Activated naive CD8-positive, alpha-beta T cell treated with anti-CD3 and anti-CD28 coated beads, Interleukin-2, amount 50 U/mL, for 24 hours (primary cell): ENCODE data around the gene C1orf35.
A peak's percentile ranks its signal among the peaks of the same experiment; 100 is the strongest.

Experiments
- ATAC-seq: fragments of 150-1000 bp; cut with Tn5 transposase; one replicate; pipeline ENCODE4 v1.10.0; 2021
- DNase-seq: peaks from one replicate; pipeline ENCODE4 v3.0.0; 2021
- H3K27ac Mint-ChIP-seq: one replicate; pipeline ENCODE4 v1.8.0; 2021; ENCODE audit warnings: mild to moderate bottlenecking, mixed read lengths
- H3K27me3 Mint-ChIP-seq: one replicate; pipeline ENCODE4 v1.8.0; 2021; ENCODE audit warnings: mixed read lengths
- H3K36me3 Mint-ChIP-seq: one replicate; pipeline ENCODE4 v1.8.0; 2021; ENCODE audit warnings: low read depth, mixed read lengths
- H3K4me1 Mint-ChIP-seq: one replicate; pipeline ENCODE4 v1.8.0; 2021; ENCODE audit warnings: mixed read lengths
- H3K4me3 Mint-ChIP-seq: one replicate; pipeline ENCODE4 v1.8.0; 2021; ENCODE audit warnings: mild to moderate bottlenecking, moderate library complexity, mixed read lengths
- H3K9me3 Mint-ChIP-seq: one replicate; pipeline ENCODE4 v1.8.0; 2021; ENCODE audit warnings: mixed read lengths

C1orf35 gene

GRCh38 chr1:228145463-228146416 lies 42.6 kb upstream of the C1orf35 start:
- Mint-ChIP-seq H3K36me3 (peaks cover 24% of the 10 kb centered on the region), H3K27me3 (no peaks in the 10 kb centered on the region), H3K27ac (no peak overlapping the region), H3K4me3 (no peak overlapping the region), H3K4me1 (peaks cover 25% of the 10 kb centered on the region), H3K9me3 (no peaks in the 10 kb centered on the region)
- ATAC-seq, result no peak
- DNase-seq, result no peak

- peaks cover 26% of the 10 kb centered on the region for H3K4me1 Mint-ChIP-seq
- H3K4me3 Mint-ChIP-seq, result no peak overlapping the region
- DNase-seq (no peak), ATAC-seq (no peak)
- no peak overlapping the region for H3K27ac Mint-ChIP-seq
- peaks cover 24% of the 10 kb centered on the region for H3K36me3 Mint-ChIP-seq
- H3K9me3 Mint-ChIP-seq, result no peaks in the 10 kb centered on the region
- H3K27me3 Mint-ChIP-seq, result no peaks in the 10 kb centered on the region
Observed at GRCh38 chr1:228144993-228145343, 41.8 kb upstream of the C1orf35 start.

GRCh38 chr1:228144193-228144992 lies 41.3 kb upstream of the C1orf35 start:
- Mint-ChIP-seq H3K27ac (no peak overlapping the region), H3K27me3 (no peaks in the 10 kb centered on the region), H3K36me3 (peaks cover 24% of the 10 kb centered on the region), H3K4me3 (peak overlapping the region; percentile 34), H3K4me1 (peaks cover 32% of the 10 kb centered on the region), H3K9me3 (no peaks in the 10 kb centered on the region)
- no peak for DNase-seq
- ATAC-seq, result no peak

- peak overlapping the region; percentile 95 for H3K4me3 Mint-ChIP-seq
- DNase-seq (no peak), ATAC-seq (no peak)
- peak overlapping the region; percentile 57 for H3K27ac Mint-ChIP-seq
- peaks cover 32% of the 10 kb centered on the region for H3K4me1 Mint-ChIP-seq
- peaks cover 24% of the 10 kb centered on the region for H3K36me3 Mint-ChIP-seq
- H3K9me3 Mint-ChIP-seq, result no peaks in the 10 kb centered on the region
- H3K27me3 Mint-ChIP-seq, result no peaks in the 10 kb centered on the region
Observed at GRCh38 chr1:228143480-228144192, 40.5 kb upstream of the C1orf35 start.

GRCh38 chr1:228142701-228143136 lies 39.6 kb upstream of the C1orf35 start:
- ATAC-seq, result no peak
- Mint-ChIP-seq H3K4me1 (peaks cover 32% of the 10 kb centered on the region), H3K36me3 (peaks cover 24% of the 10 kb centered on the region), H3K4me3 (peak overlapping the region; percentile 95), H3K27me3 (no peaks in the 10 kb centered on the region), H3K9me3 (no peaks in the 10 kb centered on the region), H3K27ac (peak overlapping the region; percentile 94)
- DNase-seq, result no peak

- peaks cover 35% of the 10 kb centered on the region for H3K4me1 Mint-ChIP-seq
- no peaks in the 10 kb centered on the region for H3K9me3 Mint-ChIP-seq
- ATAC-seq (no peak), DNase-seq (no peak)
- peak overlapping the region; percentile 95 for H3K4me3 Mint-ChIP-seq
- H3K27me3 Mint-ChIP-seq, result no peaks in the 10 kb centered on the region
- H3K36me3 Mint-ChIP-seq, result peaks cover 24% of the 10 kb centered on the region
- H3K27ac Mint-ChIP-seq, result peak overlapping the region; percentile 94
Observed at GRCh38 chr1:228142155-228142691, 39.1 kb upstream of the C1orf35 start.

GRCh38 chr1:228141226-228142044 lies 38.3 kb upstream of the C1orf35 start:
- no peak for ATAC-seq
- Mint-ChIP-seq H3K4me1 (peaks cover 36% of the 10 kb centered on the region), H3K9me3 (no peaks in the 10 kb centered on the region), H3K27me3 (no peaks in the 10 kb centered on the region), H3K4me3 (peak overlapping the region; percentile 95), H3K27ac (peak overlapping the region; percentile 94), H3K36me3 (peaks cover 24% of the 10 kb centered on the region)
- no peak for DNase-seq

GRCh38 chr1:228140724-228141225 lies 37.6 kb upstream of the C1orf35 start:
- DNase-seq, result no peak
- H3K4me3 Mint-ChIP-seq, result peak overlapping the region; percentile 95
- no peaks in the 10 kb centered on the region for H3K27me3 Mint-ChIP-seq
- H3K36me3 Mint-ChIP-seq, result peaks cover 24% of the 10 kb centered on the region
- ATAC-seq, result no peak
- H3K27ac Mint-ChIP-seq, result peak overlapping the region; percentile 94
- no peaks in the 10 kb centered on the region for H3K9me3 Mint-ChIP-seq
- peaks cover 36% of the 10 kb centered on the region for H3K4me1 Mint-ChIP-seq

GRCh38 chr1:228139931-228140723 lies 37.0 kb upstream of the C1orf35 start, which contains the start of gene GUK1:
GUK1 (plus strand) TSS chr1:228140279; CDS start chr1:228140303, 24 bp downstream.
- Mint-ChIP-seq H3K4me3 (peak within 1 kb of the TSS; percentile 95), H3K27ac (peak within 1 kb of the TSS; percentile 94), H3K27me3 (no peaks in the 10 kb centered on the region), H3K36me3 (peaks cover 24% of the 10 kb centered on the region), H3K4me1 (peaks cover 36% of the 10 kb centered on the region), H3K9me3 (no peaks in the 10 kb centered on the region)
- DNase-seq (peak; percentile 100), ATAC-seq (peak; percentile 94)

GRCh38 chr1:228139406-228139930 lies 36.3 kb upstream of the C1orf35 start:
- Mint-ChIP-seq H3K27me3 (no peaks in the 10 kb centered on the region), H3K27ac (peak overlapping the region; percentile 94), H3K36me3 (peaks cover 24% of the 10 kb centered on the region), H3K4me3 (peak overlapping the region; percentile 95), H3K4me1 (peaks cover 36% of the 10 kb centered on the region), H3K9me3 (no peaks in the 10 kb centered on the region)
- DNase-seq, result no peak
- ATAC-seq, result no peak

- no peaks in the 10 kb centered on the region for H3K27me3 Mint-ChIP-seq
- H3K36me3 Mint-ChIP-seq, result peaks cover 10% of the 10 kb centered on the region
- H3K4me3 Mint-ChIP-seq, result no peak overlapping the region
- DNase-seq, result no peak
- ATAC-seq, result no peak
- H3K4me1 Mint-ChIP-seq, result peaks cover 12% of the 10 kb centered on the region
- no peaks in the 10 kb centered on the region for H3K9me3 Mint-ChIP-seq
- no peak overlapping the region for H3K27ac Mint-ChIP-seq
Observed at GRCh38 chr1:228136901-228137300, 33.8 kb upstream of the C1orf35 start.

GRCh38 chr1:228134591-228134990 lies 31.5 kb upstream of the C1orf35 start:
- no peak overlapping the region for H3K27ac Mint-ChIP-seq
- no peaks in the 10 kb centered on the region for H3K36me3 Mint-ChIP-seq
- no peak for ATAC-seq
- H3K4me3 Mint-ChIP-seq, result no peak overlapping the region
- peaks cover 10% of the 10 kb centered on the region for H3K4me1 Mint-ChIP-seq
- no peaks in the 10 kb centered on the region for H3K9me3 Mint-ChIP-seq
- H3K27me3 Mint-ChIP-seq, result peaks cover 2% of the 10 kb centered on the region
- no peak for DNase-seq
